ENCODE measurements around the gene INPP1. TPM values are rescaled to one million over a fixed set of nuclear protein-coding genes. Genes with fewer than 3 reads are reported as not detected.
"Not testable (repeated sequence)": the region's sequence is repeated elsewhere in the genome, so short reads cannot be mapped to it uniquely, and the experiment has no call there.

The INPP1 gene
- total RNA-seq, 1 experiment from 2014 or later = 11.4 TPM

DNA sequence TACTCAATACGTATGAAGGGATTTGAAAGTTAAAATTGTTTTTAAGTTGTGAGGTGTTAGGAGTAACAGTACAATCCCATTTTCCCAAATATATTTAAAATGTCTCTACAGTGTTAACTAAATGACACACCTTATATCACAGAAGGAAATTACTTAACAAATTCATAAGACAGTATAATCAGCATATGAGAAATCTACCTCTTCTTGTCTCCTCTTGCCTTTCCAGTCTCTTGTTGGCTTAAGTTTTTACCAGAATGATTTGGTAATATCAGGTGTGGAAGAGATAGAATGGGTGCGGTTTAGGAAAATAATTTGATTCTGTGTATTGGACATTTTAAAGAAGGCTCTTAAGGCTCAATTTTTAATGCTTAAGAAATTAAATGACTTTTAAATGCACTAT, 9.5 kb upstream of the INPP1 start:
- no peak for DNase-seq (ENCODE audit: low spot score)

- DNase-seq (ENCODE audit: low spot score) = peak; percentile 76
Measured at GRCh38 chr2:190334479-190335224, 8.7 kb upstream of the INPP1 start.

DNA sequence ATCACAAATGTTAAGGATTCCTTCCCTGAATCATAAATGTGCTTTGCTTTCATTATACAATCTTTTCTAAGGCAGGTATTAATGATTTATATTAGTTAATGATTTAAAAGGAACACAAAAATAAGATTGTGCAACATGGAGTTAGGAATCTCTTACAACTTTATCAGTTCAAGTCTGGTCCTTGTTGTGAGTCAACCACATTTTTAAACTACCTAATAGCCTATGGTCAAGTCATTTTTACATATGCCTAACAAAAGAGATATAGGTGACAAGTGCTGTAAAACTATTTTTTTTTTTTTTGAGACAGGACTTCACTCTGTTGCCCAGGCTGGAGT, 8.2 kb upstream of the INPP1 start:
- DNase-seq (ENCODE audit: low spot score) = no peak

DNA sequence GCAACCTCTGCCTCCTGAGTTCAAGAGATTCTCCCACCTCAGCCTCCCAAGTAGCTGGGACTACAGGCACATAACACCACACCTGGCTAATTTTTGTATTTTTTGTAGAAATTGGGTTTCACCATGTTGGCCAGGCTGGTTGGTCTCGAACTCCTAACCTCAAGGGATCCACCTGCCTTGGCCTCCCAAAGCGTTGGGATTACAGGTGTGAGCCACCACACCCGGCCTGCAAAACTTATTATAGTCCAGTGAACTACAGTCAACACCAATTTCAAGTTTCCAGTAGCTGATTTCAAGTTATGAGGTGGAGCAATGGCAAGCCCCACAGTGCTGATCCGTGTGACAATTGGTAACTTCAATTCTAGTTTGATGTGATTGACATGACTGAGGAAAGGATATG, 7.8 kb upstream of the INPP1 start:
- DNase-seq (ENCODE audit: low spot score) = not testable (repeated sequence)

DNA sequence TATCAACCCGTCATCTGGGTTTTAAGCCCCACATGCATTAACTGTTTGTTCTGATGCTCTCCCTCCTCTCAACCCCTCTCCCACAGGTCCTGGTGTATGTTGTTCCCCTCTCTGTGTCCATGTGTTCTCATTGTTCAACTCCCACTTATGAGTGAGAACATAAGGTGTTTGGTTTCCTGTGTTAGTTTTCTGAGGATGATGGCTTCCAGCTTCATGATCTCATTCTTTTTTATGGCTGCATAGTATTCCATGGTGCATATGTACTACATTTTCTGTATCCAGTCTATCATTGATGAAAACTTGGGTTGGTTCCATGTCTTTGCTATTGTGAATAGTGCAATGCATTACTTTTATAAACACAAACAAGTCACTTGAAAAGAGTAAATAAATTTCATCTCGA, 7.0 kb upstream of the INPP1 start:
- DNase-seq (ENCODE audit: low spot score) = no peak

DNA sequence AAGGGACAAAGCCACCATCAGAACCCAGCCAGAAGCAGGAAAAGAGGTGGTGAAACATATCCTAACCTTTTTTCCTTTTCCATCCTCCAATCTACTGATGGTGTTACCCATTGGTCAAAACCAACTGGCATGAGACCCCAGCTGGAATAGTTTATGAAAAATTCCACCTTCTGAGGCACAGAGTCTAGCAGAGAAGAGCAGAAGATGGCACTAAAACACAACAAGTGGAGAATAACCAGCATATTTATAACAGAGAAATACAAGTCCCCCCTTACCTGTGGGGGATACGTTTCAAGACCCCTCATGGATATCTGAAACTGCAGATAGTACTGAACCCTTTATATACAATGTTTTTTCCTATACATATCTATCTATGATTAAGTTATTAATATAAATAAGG, 4.9 kb upstream of the INPP1 start:
- no peak for DNase-seq (ENCODE audit: low spot score)

- DNase-seq (ENCODE audit: low spot score) = no peak
Measured at GRCh38 chr2:190339394-190339793, 4.0 kb upstream of the INPP1 start.

GRCh38 chr2:190340369-190340768, 3.0 kb upstream of the INPP1 start:
- DNase-seq (ENCODE audit: low spot score) = peak; percentile 49

- DNase-seq (ENCODE audit: low spot score) = no peak
Measured at GRCh38 chr2:190342611-190343010, 778 bp upstream of the INPP1 start.

GRCh38 chr2:190343089-190343535, 277 bp upstream of the INPP1 start:
- peak; percentile 73 for DNase-seq (ENCODE audit: low spot score)

DNA sequence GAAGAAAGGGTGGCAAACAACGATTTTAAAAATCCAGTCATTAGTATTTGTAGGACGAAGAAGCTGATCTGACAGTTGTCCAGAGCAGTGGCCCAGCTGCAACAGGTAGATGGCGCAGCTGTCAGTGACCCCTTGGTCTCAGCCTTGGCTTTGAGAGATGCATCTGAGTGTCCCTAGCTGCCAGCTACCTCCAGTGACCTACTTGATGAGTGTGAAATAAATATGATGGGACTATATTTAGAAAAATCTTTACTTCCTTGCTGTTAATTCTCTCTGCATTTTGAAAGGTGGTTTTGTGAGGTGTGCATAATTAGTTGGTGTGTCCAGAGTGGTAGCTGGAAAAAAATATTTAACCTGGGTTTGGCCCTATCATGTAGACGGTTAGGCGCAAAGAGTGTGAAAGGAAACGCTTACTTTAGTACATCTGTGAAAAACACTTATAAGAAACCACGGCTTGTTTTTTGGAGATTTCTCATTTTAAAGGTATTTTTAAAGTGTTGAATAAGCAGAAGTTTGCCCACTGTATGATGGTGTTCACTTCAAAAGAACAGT, 963 bp downstream of the INPP1 start:
- DNase-seq (ENCODE audit: low spot score) = peak; percentile 55

DNA sequence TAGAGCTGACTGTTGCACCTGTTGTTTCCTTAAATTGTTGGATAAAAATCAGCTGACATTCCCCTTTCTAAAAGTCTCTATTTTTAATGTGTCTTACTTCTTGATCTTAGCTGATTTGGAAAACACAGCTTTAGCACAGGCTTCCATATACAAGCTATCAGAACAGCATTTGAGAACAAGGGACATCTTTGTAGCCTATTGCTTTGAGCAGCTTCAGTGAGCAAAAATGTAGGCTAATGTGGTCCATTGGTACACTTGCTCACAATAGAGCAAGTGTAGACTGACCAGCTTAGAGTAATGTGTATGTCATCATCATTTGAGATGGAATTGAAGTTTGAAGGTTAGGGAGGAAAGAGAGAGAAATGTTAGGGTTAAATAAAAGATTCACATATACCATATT, 7.0 kb downstream of the INPP1 start:
- no peak for DNase-seq (ENCODE audit: low spot score)

GRCh38 chr2:190351955-190352354, 8.6 kb downstream of the INPP1 start:
- no peak for DNase-seq (ENCODE audit: low spot score)

DNA sequence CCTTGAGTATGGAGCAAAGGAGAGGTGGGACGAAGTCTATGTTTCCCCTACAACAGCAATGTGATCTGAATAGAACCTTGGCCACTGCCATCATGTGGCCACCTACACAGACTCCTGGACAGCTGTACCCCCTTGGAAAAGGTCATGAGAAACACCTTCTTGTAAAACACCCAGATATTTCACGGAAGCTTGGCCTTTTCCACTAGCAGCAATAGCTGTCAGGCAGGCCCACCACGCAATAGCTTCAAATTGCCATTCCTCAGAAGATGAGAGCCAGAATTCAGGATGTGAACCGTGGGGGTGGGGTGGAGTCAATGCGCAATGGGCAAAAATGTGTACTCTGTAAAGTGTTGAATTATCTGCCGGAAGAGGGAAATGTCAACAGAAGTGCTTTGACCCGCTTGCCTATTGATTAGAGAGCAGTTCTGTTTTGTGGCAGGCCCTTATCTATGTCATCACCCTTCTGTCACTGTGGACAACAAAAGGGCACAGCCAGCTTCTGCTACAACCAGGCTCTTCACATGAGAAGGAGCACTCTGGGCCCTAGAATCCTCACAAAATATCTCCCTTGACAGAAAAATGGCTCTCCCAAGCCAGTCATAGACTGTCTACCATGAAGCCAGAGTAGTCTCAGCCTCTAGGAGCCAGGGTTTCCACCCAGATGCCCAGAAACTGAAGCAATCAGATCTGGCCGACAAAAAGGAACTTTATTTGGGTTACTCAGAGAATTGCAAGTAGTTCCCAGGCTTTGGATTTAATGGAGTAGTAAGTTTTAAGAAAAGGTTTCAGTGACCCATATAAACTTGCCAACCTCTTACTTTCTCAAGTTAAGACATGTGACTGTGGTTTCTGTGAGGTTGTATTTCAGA, 9.5 kb downstream of the INPP1 start:
- no peak for DNase-seq (ENCODE audit: low spot score)

GRCh38 chr2:190353537-190353899, 10.1 kb downstream of the INPP1 start:
- DNase-seq (ENCODE audit: low spot score) = no peak

GRCh38 chr2:190354003-190354690, 10.8 kb downstream of the INPP1 start:
- DNase-seq (ENCODE audit: low spot score) = no peak

GRCh38 chr2:190355968-190356644, 12.7 kb downstream of the INPP1 start:
- no peak for DNase-seq (ENCODE audit: low spot score)

GRCh38 chr2:190357600-190357999, 14.2 kb downstream of the INPP1 start:
- DNase-seq (ENCODE audit: low spot score) = no peak

- not testable (repeated sequence) for DNase-seq (ENCODE audit: low spot score)
Measured at GRCh38 chr2:190358655-190359448, 15.5 kb downstream of the INPP1 start.

GRCh38 chr2:190360561-190360960, 17.2 kb downstream of the INPP1 start:
- DNase-seq (ENCODE audit: low spot score) = no peak

DNA sequence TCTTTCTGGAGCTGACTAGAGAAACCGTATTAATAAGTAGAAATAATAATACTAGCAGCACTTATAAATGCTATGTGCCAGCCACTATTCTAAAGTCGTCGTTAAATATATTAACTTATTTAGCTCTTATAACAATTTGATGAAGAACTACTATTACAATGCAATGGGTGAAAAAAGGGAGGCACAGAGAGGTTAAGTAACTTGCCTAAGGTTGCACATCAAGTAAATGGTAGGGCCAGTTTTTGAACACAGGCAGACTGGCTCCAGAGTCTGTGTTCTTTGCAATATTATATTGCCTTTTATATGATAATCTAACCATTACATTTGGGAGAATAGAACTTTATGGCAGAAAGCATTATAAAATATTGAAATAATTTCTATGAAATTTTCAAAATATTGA, 17.6 kb downstream of the INPP1 start:
- DNase-seq (ENCODE audit: low spot score) = no peak

All from A172 (cell line).